Testis (tissue), 2 donors: ENCODE measurements around the gene ARID2.

Experiments used
- POLR2A ChIP-seq: fragments of 450-650 bp; IDR thresholded peaks from one replicate; pipeline ENCODE4 v1.6.1; 2017; ENCODE audit warnings: antibody characterized with exemption, mild to moderate bottlenecking, moderate library complexity
- TF ChIP-seq, protein P1 (sequence below), 3 experiments: fragments of 450-650 bp in 2 of 3; fragments of 200-600 bp in 1 of 3; sonication (generic) in 1 of 3; IDR thresholded peaks; one replicate each; pipeline ENCODE4 v1.5.1; 2016 to 2019; ENCODE audit warnings: antibody characterized with exemption in 3 of 3, mild to moderate bottlenecking in 2 of 3, moderate library complexity in 1 of 3

DNA sequence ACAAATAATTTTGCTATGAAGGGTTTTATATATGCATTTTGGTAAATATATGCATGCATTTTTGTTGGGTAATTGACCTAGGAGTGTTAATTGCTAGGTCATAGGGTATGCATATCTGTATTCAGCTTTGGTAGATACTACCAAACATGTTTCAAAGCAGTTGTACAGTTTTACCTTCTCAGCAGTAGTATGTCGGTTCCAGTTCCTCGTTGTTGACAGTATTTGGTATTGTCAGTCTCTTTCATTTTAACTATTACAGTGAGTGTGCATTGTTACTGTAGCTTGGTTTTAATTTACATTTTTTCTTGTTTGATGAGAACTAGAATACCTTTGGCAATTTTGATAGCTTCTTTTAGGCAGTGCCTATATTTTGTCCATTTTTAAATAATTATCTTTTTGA lies 98.9 kb downstream of the ARID2 start:
- TF ChIP-seq, protein P1, sequence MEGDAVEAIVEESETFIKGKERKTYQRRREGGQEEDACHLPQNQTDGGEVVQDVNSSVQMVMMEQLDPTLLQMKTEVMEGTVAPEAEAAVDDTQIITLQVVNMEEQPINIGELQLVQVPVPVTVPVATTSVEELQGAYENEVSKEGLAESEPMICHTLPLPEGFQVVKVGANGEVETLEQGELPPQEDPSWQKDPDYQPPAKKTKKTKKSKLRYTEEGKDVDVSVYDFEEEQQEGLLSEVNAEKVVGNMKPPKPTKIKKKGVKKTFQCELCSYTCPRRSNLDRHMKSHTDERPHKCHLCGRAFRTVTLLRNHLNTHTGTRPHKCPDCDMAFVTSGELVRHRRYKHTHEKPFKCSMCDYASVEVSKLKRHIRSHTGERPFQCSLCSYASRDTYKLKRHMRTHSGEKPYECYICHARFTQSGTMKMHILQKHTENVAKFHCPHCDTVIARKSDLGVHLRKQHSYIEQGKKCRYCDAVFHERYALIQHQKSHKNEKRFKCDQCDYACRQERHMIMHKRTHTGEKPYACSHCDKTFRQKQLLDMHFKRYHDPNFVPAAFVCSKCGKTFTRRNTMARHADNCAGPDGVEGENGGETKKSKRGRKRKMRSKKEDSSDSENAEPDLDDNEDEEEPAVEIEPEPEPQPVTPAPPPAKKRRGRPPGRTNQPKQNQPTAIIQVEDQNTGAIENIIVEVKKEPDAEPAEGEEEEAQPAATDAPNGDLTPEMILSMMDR (IDR thresholded peaks at IDR 0.05), result no peak
- no peak for TF ChIP-seq POLR2A
